ENCODE measurements around the gene LARGE2.
A peak's percentile ranks its signal among the peaks of the same experiment; 100 is the strongest.

The LARGE2 gene

DNA sequence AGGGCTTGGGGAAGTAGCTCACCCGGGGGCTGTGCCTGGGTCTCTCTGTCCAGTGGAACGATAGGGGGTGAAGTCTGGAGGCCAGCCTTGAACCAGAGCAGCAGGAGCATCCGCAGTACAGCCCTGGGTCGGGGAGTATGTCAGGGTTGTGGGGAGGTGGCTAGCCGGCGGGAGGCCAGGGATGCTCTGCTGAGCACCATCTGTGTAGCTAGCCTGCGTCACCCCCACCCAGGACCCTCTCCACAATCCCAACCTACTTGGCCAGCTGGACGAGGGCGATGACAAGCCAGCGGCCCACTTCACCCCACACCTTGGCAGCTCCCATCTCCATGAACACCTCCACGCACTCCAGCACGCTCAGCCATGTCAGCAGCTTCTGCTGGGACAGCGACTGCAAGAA lies 7.0 kb upstream of the LARGE2 start:
- DNase-seq (ENCODE audit: low read depth in 2 of 2): no peak

DNA sequence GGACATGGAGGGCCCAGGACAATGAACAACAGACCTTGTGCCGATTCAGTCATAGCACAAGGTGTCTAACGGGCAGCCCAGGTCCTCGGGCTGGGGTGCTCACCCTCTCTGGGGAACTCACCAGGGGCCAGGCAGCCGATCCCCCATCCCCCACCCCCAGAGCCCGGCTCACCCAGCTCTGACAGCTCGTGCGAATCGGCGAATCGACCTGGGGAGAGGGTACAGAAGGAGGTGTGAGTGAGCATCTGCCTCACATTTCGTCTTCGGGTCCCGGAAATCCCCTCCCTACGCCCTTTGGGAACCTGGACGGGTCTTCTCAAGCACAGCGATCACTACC lies 5.2 kb upstream of the LARGE2 start:
- no peak for DNase-seq (ENCODE audit: low read depth in 2 of 2)

DNA sequence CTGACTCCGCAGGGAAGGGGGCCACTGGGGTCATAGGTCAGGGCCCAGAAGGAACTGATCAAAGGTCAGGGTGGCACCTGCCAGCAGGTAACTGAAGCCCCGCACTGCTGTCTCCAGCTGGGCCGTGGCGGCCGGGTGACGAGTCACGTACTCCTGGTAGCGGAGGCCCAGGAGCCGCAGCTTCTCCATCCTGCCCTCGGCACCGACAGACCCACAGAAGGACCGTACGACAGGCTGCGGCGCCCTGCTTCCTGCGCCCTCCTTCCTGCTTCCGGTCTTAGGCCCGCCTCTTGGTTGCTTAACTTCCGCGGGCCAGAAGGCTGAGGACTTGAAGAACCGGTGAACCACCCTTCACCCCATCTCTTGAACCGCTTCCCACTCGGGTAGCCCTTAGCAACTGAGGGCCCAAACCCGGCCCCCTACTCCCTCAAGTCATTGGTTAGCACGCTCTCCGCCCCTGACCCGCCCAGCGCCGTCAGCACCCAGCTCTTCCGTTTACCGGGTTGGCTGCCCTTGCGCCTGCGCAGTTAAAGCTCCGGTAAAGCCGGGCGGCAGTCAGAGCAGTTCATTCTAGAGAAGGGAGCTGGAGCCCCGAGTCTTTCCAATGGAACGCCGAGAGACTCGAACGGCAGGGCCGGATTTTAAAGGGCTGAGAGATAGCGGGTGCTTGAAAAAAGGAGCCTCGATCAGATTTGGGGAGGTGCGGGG lies 4.7 kb upstream of the LARGE2 start, which contains the start of gene PEX16:
Gene PEX16 (minus strand): TSS at position 255 of the 708 bp plus-strand sequence. CDS start 66 bp downstream, at position 189.
- peak; percentile 93 for DNase-seq (ENCODE audit: low read depth in 2 of 2)

DNA sequence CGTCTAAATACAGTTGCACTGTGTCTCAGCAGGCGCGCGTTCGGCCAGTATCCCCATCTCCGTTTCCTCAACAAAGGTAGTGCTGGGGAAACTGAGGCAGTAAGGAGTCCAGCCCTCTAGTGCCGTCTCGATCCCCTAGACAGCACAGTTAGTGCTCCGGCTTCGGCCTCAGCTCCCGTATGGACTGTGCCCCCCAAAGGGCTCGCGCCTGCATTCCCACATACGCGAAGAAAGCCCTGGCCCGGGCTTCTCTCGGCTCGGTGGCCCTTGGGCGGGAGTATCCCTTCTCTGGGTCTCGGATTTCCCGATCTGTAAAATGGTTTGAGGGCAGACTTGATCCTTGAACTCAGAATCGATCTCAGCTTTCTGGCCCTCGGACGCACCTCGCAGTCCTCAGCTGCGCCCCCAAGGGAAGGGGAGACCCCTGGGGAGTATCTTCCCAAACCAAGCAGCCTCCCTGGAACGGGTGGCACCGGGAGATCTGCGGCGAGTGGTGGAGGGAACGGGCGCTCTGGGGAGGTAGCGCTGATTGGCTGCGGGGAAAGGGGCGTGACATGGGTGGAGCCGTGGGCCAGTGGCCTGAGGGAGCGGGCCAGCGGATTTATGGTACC lies 4.0 kb upstream of the LARGE2 start:
- peak; percentile 22 to 51 for DNase-seq (ENCODE audit: low read depth in 2 of 2)

DNA sequence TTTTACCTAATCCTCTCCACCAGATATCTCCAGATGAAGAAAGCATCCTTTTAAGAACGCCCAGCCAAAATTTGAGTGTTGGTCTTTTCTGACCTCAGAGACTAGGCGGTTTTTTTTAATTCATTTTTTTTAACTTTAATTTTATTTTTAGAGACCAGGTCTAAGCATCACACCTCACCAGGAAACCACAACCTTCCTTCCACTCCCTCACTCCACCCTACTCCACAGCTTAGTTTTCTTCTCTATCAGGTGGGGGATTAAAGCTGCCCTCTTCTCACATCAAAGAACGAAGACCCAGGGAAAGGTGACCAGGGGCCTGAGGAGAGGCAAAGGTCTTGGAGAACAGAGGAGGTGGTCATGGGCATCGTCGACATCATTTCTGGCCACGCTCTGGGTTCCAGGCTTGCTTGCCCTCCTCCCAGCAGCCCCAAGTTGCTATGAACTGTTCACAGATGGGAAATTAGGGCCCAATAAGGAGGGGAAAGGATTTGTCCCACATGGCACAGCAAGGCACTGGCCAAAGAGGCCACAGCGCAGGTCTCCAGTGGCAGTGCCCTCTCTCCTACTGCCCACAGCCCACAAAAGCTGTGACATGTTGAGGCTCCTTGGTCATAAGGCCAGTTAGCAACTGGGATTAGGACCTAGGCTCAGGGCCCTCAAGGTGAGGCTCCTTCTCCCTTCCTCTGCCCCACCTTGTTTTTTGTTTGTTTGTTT lies 3.3 kb upstream of the LARGE2 start:
- no peak for DNase-seq (ENCODE audit: low read depth in 2 of 2)

DNA sequence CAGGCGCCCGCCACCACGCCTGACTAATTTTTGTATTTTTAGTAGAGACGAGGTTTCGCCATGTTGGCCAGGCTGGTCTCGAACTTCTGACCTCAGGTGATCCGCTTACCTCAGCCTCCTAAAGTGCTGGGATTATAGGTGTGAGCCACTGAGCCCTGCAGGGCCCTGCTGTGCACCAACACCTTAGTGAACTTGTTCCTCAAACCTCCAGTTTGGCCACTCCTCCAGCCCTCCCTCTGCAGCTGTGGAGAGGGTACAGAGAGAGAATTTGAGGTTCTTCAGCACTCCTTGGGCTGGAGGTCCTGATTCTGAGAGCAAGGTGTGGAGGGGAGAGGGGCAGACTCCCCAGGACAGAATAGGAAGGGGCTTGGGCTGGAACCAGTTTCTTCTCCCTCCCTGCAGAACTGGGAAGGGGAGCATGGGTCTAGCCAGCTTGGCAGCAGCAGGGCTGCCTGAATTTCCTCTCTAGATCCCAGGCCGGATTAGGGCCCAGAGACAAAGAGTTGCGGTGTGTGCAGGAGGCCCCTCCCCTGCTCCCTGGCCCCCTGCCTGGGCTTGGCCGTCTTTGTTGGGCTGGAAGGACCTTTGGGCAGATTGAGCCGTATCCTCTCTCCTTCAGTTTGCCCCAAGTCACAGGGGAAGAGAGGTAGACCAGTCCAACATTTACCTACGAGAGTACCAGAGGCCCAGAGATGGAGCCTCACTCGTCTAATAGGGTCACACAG lies 2.5 kb upstream of the LARGE2 start:
- no peak for DNase-seq (ENCODE audit: low read depth in 2 of 2)

DNA sequence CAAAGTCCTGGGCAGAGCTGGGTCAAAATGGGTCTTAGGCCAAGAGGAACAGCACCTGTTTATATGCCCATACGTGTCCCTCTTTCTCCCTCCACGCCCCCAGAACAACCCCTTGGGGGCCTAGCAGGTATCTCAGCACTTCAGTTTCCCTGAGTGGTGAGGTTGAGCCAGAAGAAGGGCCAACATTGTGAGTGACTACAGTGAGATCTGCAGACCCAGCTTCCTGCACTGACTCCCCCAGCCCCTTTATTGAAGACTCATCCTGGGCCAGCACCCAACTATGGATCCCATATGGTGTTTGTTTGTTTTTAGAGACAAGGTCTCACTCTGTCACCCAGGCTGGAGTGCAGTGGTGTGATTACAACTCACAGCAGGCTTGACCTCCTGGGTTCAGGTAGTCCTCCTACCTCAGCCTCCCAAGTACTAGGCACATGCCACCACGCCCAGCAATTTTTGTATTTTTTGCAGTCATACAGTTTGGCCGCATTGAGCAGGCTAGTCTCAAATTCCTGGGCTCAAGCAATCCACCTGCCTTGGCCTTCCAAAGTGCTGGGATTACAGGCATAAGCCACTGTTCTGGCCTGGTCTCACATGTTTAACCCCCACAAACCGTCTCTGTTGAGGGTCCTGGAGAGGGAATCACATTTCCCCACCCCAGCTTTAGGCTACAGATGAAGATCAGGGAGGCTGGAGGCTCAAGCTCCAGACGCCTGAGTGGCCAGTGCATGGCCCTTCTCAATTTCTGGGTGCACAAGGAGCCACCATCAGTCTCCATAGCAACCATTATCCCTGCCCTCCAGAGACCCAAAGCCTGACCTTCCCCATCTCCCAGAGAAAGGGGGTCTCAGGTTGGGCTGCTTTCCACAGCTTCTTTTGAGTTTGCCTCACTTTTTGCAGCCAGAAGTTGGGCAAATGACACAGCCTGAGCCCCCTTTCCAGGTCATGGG lies 1.7 kb upstream of the LARGE2 start:
- DNase-seq (ENCODE audit: low read depth in 2 of 2): no peak

DNA sequence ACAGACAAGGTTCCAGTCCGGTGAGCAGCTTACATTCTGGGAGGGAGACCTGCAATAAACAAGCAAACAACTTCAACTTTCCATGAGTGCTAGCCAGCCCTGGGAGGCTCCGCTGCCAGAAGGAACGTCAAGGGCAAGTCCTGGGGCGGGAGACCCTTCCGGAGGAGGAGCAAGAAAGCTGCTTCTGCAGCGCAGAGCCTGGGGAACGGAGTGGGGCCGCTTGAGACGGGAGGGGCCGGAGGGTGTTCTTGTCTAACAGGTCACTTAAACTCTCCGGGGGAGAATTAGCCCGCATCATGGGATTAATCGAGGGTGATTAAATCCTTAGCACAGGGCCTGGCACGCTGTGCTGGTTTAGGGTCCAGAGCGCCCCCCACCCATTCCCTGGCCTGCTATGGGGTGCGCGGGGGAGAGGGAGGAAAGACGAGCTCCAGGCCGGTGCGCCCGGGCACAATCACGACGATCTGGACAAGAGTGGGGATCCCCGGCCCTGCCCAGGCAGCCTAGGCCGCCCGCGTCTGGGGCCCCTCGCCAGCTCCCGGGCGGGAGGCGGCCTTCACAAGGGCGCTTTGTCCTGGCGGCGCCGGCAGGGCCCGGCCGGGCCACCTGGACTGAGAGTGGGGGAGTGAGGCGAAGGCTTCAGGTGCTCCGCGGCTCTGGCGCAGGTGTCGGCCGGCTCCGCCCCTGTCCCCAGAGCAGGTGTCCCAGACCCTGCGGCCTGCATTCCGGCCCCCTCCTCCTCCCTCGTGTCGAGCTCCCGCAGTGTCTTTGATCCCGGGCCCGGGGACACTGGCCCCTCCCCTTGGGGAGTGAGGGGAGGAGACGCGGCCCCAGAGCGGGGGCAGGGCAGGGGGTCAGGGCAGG lies 663 bp upstream of the LARGE2 start:
- DNase-seq (ENCODE audit: low read depth in 2 of 2): no peak

DNA sequence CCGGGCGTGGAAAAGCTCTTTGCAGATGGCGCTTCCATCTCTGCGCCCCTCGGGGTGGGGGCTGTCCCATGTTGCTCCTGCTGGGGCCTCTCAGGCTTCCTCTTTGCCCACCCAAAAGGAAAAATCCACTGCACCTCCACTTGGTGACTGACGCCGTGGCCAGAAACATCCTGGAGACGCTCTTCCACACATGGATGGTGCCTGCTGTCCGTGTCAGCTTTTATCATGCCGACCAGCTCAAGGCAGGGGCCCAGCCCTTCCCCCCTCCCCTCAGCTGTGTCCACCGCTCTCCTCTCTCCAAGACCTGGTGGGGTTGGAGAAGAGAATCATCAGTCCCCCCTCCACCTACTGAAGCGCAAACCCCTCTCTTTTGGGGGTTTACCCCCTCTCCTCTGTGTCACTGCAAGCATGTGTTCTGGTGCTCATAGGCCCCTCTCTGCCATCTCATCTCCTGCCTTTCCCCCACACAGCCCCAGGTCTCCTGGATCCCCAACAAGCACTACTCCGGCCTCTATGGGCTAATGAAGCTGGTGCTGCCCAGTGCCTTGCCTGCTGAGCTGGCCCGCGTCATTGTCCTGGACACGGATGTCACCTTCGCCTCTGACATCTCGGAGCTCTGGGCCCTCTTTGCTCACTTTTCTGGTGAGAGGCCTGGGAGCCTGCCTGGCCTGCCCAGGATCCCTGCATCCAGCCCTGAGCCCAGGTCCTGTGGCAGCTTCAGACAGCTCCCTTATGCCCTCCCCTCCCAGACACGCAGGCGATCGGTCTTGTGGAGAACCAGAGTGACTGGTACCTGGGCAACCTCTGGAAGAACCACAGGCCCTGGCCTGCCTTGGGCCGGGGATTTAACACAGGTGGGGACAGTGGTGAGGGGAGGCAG lies 1.8 kb downstream of the LARGE2 start:
- no peak for DNase-seq (ENCODE audit: low read depth in 2 of 2)

DNA sequence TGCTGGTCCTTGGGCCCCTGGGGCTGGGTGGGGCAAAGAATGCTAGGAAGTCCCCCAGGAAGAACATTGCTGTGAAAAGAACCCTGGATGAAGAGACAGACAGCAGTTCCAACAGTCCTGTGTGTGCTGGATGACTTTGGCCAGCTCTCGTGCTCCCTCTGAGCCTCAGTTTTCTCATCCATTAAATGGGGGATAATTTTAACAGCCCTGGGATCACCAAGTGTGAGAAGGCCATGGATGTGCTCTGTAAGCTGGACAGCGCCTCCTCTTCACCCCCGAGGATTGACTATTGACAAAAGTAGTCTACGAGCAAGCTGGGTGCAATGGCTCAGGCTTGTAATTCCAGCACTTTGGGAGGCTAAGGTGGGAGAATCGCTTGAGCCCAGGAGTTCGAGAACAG lies 2.5 kb downstream of the LARGE2 start:
- DNase-seq (ENCODE audit: low read depth in 2 of 2): no peak

DNA sequence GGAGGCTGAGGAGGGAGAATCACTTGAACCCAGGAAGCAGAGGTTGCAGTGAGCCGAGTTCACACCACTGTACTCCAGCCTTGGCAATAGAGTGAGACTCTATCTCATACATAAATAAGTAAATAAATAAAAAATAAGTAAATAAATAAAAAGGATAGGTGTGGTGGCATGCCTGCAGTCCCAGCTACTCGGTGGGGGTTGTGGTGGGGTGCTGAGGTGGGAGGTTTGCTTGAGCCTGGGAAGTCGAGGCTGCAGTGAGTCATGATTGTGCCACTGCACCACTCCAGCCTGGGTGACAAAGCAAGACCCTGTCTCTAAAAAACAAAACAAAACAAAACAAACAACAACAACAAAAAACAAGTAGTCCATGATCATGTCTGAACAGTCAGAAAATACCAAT lies 3.1 kb downstream of the LARGE2 start:
- no peak for DNase-seq (ENCODE audit: low read depth in 2 of 2)

DNA sequence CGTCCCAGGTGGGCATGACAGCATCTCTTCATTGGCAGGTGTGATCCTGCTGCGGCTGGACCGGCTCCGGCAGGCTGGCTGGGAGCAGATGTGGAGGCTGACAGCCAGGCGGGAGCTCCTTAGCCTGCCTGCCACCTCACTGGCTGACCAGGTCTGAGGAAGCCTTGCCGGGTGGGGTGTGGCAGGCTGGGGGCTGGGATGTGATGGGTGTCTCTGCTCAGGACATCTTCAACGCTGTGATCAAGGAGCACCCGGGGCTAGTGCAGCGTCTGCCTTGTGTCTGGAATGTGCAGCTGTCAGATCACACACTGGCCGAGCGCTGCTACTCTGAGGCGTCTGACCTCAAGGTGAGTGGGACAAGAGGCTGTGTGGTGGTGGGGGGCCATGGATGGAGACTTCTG lies 3.5 kb downstream of the LARGE2 start:
- no peak for DNase-seq (ENCODE audit: low read depth in 2 of 2)

DNA sequence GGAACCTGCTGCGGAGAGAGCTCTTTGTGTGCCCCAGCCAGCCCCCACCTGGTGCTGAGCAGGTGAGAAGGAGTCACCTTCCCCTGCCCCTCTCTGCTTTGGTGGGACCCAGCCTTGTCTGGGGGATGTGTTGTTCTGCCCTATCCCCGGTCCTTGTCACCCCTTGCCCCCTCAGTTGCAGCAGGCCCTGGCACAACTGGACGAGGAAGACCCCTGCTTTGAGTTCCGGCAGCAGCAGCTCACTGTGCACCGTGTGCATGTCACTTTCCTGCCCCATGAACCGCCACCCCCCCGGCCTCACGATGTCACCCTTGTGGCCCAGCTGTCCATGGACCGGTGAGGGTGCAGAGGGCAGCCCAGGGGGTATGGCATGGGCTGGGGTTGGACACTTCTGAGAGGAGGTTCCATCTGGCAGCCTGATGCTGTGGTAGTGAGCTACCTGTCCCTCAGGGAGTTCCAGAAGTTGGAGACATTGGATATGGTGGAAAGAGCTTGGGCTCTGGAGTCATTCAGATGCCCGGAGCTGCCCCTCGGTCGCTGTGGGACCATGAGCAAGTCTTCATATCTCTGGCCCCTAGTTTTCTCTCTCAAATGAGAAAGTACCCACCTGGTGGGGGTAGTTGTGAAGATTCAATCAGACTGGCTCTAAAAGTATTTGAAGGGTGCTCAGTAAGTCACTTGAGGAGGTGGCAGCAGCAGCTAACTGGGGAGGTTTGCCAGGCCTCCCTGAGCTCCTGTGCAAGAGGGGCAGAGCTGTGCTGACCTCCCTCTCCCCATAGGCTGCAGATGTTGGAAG lies 4.3 kb downstream of the LARGE2 start:
- DNase-seq (ENCODE audit: low read depth in 2 of 2): no peak

DNA sequence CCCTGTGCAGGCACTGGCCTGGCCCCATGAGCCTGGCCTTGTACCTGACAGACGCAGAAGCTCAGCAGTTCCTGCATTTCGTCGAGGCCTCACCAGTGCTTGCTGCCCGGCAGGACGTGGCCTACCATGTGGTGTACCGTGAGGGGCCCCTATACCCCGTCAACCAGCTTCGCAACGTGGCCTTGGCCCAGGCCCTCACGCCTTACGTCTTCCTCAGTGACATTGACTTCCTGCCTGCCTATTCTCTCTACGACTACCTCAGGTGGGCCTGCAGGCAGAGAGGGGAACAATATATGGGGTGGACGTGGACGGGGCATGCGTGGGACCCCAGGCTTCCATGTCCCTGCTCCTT lies 4.9 kb downstream of the LARGE2 start:
- DNase-seq (ENCODE audit: low read depth in 2 of 2): no peak

DNA sequence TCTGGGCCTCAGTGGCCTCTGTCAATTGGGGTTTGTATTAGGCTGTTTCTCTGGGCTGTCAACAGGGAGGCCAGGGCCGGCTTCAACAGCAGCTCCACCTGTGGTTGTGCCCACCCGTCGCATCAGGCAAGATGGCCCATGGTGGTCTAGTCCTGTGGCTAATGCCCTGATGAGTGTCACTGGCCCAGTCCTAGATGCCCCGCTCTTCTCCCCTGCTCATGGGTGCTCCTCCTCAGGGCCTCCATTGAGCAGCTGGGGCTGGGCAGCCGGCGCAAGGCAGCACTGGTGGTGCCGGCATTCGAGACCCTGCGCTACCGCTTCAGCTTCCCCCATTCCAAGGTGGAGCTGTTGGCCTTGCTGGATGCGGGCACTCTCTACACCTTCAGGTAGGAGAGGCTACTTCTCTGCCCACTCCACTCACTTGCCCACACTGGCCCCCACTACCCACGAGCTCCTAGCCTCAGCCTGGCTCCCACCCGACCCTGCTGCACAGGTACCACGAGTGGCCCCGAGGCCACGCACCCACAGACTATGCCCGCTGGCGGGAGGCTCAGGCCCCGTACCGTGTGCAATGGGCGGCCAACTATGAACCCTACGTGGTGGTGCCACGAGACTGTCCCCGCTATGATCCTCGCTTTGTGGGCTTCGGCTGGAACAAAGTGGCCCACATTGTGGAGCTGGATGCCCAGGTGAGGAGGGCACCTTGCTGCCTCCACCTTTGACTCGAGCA lies 5.4 kb downstream of the LARGE2 start:
- no peak for DNase-seq (ENCODE audit: low read depth in 2 of 2)

DNA sequence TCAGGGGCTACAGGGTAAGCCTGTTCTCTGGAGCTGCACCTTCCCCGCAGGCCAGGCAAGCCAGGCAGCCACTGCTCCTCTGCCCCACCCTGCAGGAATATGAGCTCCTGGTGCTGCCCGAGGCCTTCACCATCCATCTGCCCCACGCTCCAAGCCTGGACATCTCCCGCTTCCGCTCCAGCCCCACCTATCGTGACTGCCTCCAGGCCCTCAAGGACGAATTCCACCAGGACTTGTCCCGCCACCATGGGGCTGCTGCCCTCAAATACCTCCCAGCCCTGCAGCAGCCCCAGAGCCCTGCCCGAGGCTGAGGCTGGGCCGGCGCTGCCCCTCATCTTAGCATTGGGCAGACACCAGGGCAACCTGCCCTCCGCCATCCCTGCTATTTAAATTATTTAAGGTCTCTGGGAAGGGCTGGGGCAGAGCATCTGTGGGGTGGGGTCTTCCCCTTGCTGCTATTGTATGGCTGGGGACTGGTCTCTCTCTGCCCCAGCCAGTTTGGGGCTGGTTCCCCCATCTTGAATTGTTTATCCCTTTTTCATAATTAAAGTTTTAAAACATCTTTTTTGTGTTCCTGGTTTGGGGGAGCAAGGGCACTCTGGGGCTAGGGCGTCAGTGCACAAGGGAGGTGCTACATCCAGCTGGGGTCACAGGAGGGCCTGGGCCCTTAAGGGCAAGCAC lies 6.2 kb downstream of the LARGE2 start:
- DNase-seq (ENCODE audit: low read depth in 2 of 2): no peak

DNA sequence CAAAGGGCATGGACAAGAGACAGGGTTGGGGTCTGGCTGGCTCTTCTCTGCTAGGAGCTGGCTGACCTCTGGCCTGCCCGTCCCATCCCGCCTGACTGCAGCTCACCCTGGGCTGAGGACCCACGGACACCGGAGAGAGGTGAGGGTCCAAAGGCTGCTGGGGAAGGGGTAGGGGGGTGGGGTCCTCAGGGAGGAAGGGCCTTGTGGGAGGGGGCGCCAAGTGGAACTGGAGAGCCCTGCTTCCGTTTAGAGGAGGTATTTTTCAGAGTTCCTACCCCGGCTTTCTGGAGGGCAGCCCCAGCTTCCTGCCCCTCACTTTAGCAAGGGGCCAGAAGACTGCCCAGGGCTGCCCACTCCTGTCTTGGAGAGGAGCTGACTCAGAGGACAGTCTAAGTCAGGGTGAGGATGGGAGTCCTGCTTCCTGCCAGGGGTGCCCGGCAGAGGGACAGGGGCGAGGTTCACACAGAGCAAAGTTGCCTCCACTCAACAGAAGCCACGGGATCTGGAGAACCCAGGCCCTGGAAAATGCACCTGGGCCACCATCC lies 7.1 kb downstream of the LARGE2 start:
- no peak for DNase-seq (ENCODE audit: low read depth in 2 of 2)
